Esophagus muscularis mucosa (tissue), 4 donors: Measurements from ENCODE around the gene OR5D16. TPM values are rescaled to one million over a fixed set of nuclear protein-coding genes. Genes with fewer than 3 reads are reported as not detected.

Source experiments
- DNase-seq: peaks from one replicate; pipeline ENCODE4 v3.0.0-alpha.2; 2017; ENCODE audit errors: extremely low spot score
- H3K27ac ChIP-seq, 4 donors: fragments of 200-600 bp; sonication (generic); replicated peaks in 1 of 4; 1 replicate in 3 of 4; 2 replicates in 1 of 4; pipeline ENCODE4 v1.5.1; 2016 to 2019; ENCODE audit warnings: mild to moderate bottlenecking in 1 of 4
- H3K27me3 ChIP-seq, 4 donors: fragments of 200-600 bp; sonication (generic); one replicate each; pipeline versions ENCODE4 v1.5.1 to v1.6.0; 2016 to 2019
- H3K36me3 ChIP-seq, 4 donors: fragments of 200-600 bp; sonication (generic); one replicate each; pipeline ENCODE4 v1.5.1; 2016 to 2019
- H3K4me1 ChIP-seq, 4 donors: fragments of 200-600 bp; sonication (generic); one replicate each; pipeline ENCODE4 v1.5.1; 2016 to 2019
- H3K4me3 ChIP-seq, 4 donors: fragments of 200-600 bp; sonication (generic); 1 replicate in 2 of 4; 2 replicates in 2 of 4; pipeline ENCODE4 v1.5.1; 2016 to 2019; ENCODE audit warnings: mild to moderate bottlenecking in 4 of 4, moderate library complexity in 1 of 4
- H3K9me3 ChIP-seq, 4 donors: fragments of 200-600 bp; sonication (generic); 1 replicate in 3 of 4; 2 replicates in 1 of 4; pipeline ENCODE4 v1.5.1; 2016 to 2019
- CTCF ChIP-seq, 3 experiments: fragments of 200-600 bp in 2 of 3; fragments of 450-650 bp in 1 of 3; sonication (generic) in 2 of 3; IDR thresholded peaks; one replicate each; pipeline ENCODE4 v1.5.1; 2017 to 2019; ENCODE audit warnings: antibody characterized with exemption in 3 of 3, mild to moderate bottlenecking in 2 of 3, moderate library complexity in 1 of 3
- EP300 ChIP-seq: sonication (generic); formaldehyde crosslinking; IDR thresholded peaks from one replicate; pipeline ENCODE4 v1.6.1; 2017; ENCODE audit warnings: antibody characterized with exemption
- POLR2A ChIP-seq: fragments of 450-650 bp; IDR thresholded peaks from one replicate; pipeline ENCODE4 v1.6.1; 2017; ENCODE audit warnings: antibody characterized with exemption, moderate library complexity, mild to moderate bottlenecking, low read depth
- POLR2AphosphoS5 ChIP-seq, 2 donors: sonication (generic); formaldehyde crosslinking; IDR thresholded peaks; one replicate each; pipeline ENCODE4 v1.6.1; 2017; ENCODE audit warnings: antibody characterized with exemption in 2 of 2
- WGBS: methylation state at CpG from one replicate; pipeline ENCODE4 v1.1.5; 2018; 5-methylcytosine and 5-hydroxymethylcytosine counted together
- intact Hi-C: fragments of 100-400 bp; cut with DNase I; formaldehyde crosslinking; loops from one replicate; pipeline ENCODE4 v1.15.1; 2023
- total RNA-seq, 4 donors: library from RNA; depleted of rRNA; stranded (reverse); fragments of >200 nt; gene quantifications; one replicate each; pipeline versions ENCODE4 v1.1.0 to v1.2.1, GENCODE V29; 2016

OR5D16 gene
- not detected for total RNA-seq

- no peaks in the 10 kb centered on the region for H3K27me3 ChIP-seq
- DNase-seq, result no peak
- H3K4me1 ChIP-seq, result no peaks in the 10 kb centered on the region
- no peak within 1 kb of the TSS for H3K27ac ChIP-seq
- peaks cover 0 to 9% (median 0%) of the 10 kb centered on the region in 4 donors for H3K9me3 ChIP-seq
- intact Hi-C loops, result no loop called here
- no peak for TF ChIP-seq POLR2AphosphoS5 (IDR thresholded peaks at IDR 0.05)
- TF ChIP-seq CTCF (IDR thresholded peaks at IDR 0.05), result no peak
- no peak for TF ChIP-seq EP300
- no peak for TF ChIP-seq POLR2A
- H3K36me3 ChIP-seq, result no peaks in the 10 kb centered on the region
- no peak within 1 kb of the TSS for H3K4me3 ChIP-seq
- WGBS, result 40% methylated on average over 3 of the region's 3 CpGs
These were observed at the start of gene OR5D16 for GRCh38 chr11:55838452-55838851. Gene OR5D16, plus strand, starts transcription at chr11:55838752. Its CDS starts 0 bp downstream, at chr11:55838752.

DNA sequence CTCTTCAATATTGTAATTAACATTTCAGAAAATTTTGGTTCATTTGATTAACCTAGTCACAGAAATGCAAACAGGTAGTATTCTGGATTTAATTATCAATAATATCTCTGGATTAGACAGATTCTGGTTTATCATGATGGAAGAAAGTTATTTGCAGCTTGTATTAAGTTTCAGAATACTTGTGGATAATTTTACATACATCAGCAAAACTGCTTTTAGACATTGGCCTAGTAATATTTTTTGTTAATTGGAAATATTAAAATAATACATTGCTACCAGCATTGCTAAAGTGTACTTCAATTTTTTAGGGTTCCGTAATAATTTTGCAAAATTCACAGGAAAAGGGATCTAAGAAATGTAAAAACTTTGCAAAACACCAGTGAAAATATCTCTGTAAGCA, 46.9 kb upstream of the OR5D16 start:
- Histone ChIP-seq H3K4me1 (no peaks in the 10 kb centered on the region), H3K4me3 (no peak overlapping the region), H3K9me3 (no peaks in the 10 kb centered on the region), H3K27me3 (no peaks in the 10 kb centered on the region), H3K36me3 (no peaks in the 10 kb centered on the region), H3K27ac (no peak overlapping the region)
- 77% methylated on average over 1 of the region's 1 CpG for WGBS
- TF ChIP-seq POLR2AphosphoS5 (IDR thresholded peaks at IDR 0.05) (no peak), EP300 (no peak), POLR2A (no peak), CTCF (IDR thresholded peaks at IDR 0.05) (no peak)
- no peak for DNase-seq
- intact Hi-C loops, result no loop called here

GRCh38 chr11:55793321-55793720, 45.2 kb upstream of the OR5D16 start:
- no peak overlapping the region for H3K27ac ChIP-seq
- DNase-seq, result no peak
- H3K4me3 ChIP-seq, result no peak overlapping the region
- H3K4me1 ChIP-seq, result no peaks in the 10 kb centered on the region
- no peaks in the 10 kb centered on the region for H3K9me3 ChIP-seq
- H3K27me3 ChIP-seq, result no peaks in the 10 kb centered on the region
- H3K36me3 ChIP-seq, result no peaks in the 10 kb centered on the region
- 48% methylated on average over 2 of the region's 2 CpGs for WGBS
- intact Hi-C loops, result no loop called here
- TF ChIP-seq EP300, result no peak
- no peak for TF ChIP-seq POLR2AphosphoS5 (IDR thresholded peaks at IDR 0.05)
- no peak for TF ChIP-seq POLR2A
- TF ChIP-seq CTCF (IDR thresholded peaks at IDR 0.05), result no peak

DNA sequence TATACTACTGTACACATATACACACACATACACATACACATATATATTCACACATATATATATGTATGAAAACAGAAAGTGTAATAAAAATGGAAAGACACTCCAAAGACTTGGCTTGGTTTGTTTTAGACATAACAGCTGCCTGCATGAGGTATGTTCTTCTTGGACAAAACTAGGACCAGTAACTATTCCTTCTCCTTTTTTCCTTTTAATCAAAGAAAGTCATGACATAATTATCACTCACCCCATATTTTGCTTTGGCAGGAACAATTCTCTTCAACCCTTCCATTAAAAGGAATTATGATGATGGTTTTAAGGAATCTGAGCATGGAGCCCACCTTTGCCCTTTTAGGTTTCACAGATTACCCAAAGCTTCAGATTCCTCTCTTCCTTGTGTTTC, 43.3 kb upstream of the OR5D16 start, which contains the start of gene OR5D14:
TSS of gene OR5D14 (plus strand) at position 301 of the 400 bp plus-strand sequence. CDS start at position 301, 0 bp downstream.
- TF ChIP-seq EP300, result no peak
- no peak for TF ChIP-seq POLR2AphosphoS5 (IDR thresholded peaks at IDR 0.05)
- TF ChIP-seq CTCF (IDR thresholded peaks at IDR 0.05), result no peak
- TF ChIP-seq POLR2A, result no peak
- Histone ChIP-seq H3K27me3 (no peaks in the 10 kb centered on the region), H3K27ac (no peak within 1 kb of the TSS), H3K9me3 (no peaks in the 10 kb centered on the region), H3K4me3 (no peak within 1 kb of the TSS), H3K4me1 (no peaks in the 10 kb centered on the region), H3K36me3 (no peaks in the 10 kb centered on the region)
- intact Hi-C loops, result no loop called here
- DNase-seq, result no peak

DNA sequence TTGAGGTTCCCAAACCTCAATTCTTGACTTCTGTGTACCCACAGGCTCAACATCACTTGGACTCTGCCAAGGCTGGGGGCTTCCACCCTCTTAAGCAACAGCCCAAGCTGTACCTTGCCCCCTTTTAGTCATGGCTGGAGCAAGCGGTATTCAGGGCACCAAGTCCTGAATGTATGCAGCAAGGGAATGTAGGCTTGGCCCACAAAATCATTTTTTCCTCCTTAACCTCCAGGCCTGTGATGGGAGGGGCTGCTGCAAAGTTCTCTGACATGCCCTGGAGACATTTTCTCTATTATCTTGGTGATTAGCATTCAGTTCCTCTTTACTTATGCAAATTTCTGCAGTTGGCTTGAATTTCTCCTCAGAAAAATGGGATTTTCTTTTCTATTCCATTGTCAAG, 32.3 kb upstream of the OR5D16 start:
- Histone ChIP-seq H3K9me3 (peaks cover 0 to 4% (median 0%) of the 10 kb centered on the region in 4 donors), H3K4me1 (no peaks in the 10 kb centered on the region), H3K36me3 (no peaks in the 10 kb centered on the region), H3K27me3 (no peaks in the 10 kb centered on the region), H3K27ac (no peak overlapping the region), H3K4me3 (no peak overlapping the region)
- TF ChIP-seq POLR2A (no peak), POLR2AphosphoS5 (IDR thresholded peaks at IDR 0.05) (no peak)
- no peak for DNase-seq
- intact Hi-C loops, result no loop called here
- WGBS, result 83% methylated on average over 1 of the region's 1 CpG
